HG03139 (cell line): ENCODE results near the gene PHB1.

ENCODE experiments used
- ATAC-seq: cut with Tn5 transposase; IDR thresholded peaks from one replicate; pipeline ENCODE4 v1.9.1; 2021; ENCODE audit not compliant: unreplicated experiment

The PHB1 gene

GRCh38 chr17:49357516-49357915 lies 57.2 kb downstream of the PHB1 start:
- ATAC-seq, result no peak

GRCh38 chr17:49356320-49356719 lies 58.4 kb downstream of the PHB1 start:
- no peak for ATAC-seq
